GM12891 (cell line): Measurements from ENCODE around the gene IFNA17.
"Not testable (repeated sequence)": the region's sequence is repeated elsewhere in the genome, so short reads cannot be mapped to it uniquely, and the experiment has no call there.

ENCODE experiments used
- POLR2A ChIP-seq: IDR thresholded peaks from 2 replicates; pipeline ENCODE4 v1.6.1; 2011; ENCODE audit warnings: low read depth, low read length, control low read depth
- POLR2AphosphoS5 ChIP-seq: IDR thresholded peaks from 2 replicates; pipeline ENCODE4 v1.6.1; 2011; ENCODE audit warnings: low read depth, low read length, control low read depth

DNA sequence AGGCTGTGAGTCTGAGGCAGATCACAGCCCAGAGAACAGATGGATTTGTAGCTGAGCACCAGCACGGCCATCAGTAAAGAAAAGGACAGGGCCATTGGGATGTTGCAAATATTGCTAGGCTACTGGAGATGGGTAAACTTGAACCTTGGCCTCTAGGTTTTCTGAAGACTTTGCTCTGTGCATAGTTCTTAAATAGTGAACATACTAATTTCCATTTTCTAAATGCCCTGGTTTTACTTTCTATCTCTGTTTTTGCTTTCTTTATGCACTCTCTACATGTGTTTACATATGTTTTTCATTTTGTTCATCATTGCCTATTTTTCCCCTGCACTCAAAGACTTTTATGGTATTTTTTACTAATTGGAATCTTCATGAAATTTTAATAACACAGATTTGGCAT, 10.8 kb downstream of the IFNA17 start, which contains the start of gene IFNA16:
- TF ChIP-seq POLR2A, POLR2AphosphoS5: not testable (repeated sequence)
